ENCODE results near the gene IGF2.

IGF2 gene

GRCh38 chr11:2169626-2170570 is 30.7 kb upstream of the IGF2 start:
- no peak for DNase-seq (ENCODE audit: low read depth in 4 of 4, low spot score in 1 of 4)

- DNase-seq (ENCODE audit: low read depth in 4 of 4, low spot score in 1 of 4), result no peak
Observed at GRCh38 chr11:2169005-2169378, 29.8 kb upstream of the IGF2 start.

- DNase-seq (ENCODE audit: low read depth in 4 of 4, low spot score in 1 of 4), result no peak
Observed at GRCh38 chr11:2168286-2169004, 29.3 kb upstream of the IGF2 start.

GRCh38 chr11:2167141-2168045 is 28.2 kb upstream of the IGF2 start:
- DNase-seq (ENCODE audit: low read depth in 4 of 4, low spot score in 1 of 4), result no peak

- DNase-seq (ENCODE audit: low read depth in 4 of 4, low spot score in 1 of 4), result peak in 2 of 4 experiments; percentile 18 to 32
Observed at GRCh38 chr11:2166091-2166851, 27.1 kb upstream of the IGF2 start.

GRCh38 chr11:2165571-2165970 is 26.4 kb upstream of the IGF2 start:
- DNase-seq (ENCODE audit: low read depth in 4 of 4, low spot score in 1 of 4), result no peak

- no peak for DNase-seq (ENCODE audit: low read depth in 4 of 4, low spot score in 1 of 4)
Observed at GRCh38 chr11:2164861-2165555, 25.8 kb upstream of the IGF2 start.

- DNase-seq (ENCODE audit: low read depth in 4 of 4, low spot score in 1 of 4), result no peak
Observed at GRCh38 chr11:2164081-2164480, 24.9 kb upstream of the IGF2 start.

GRCh38 chr11:2163428-2163978 is 24.3 kb upstream of the IGF2 start:
- no peak for DNase-seq (ENCODE audit: low read depth in 4 of 4, low spot score in 1 of 4)

GRCh38 chr11:2160736-2161259 is 21.6 kb upstream of the IGF2 start, which contains the start of gene INS:
Gene INS, minus strand, starts transcription at chr11:2161209. Its CDS starts 238 bp downstream, at chr11:2160971.
- no peak for DNase-seq (ENCODE audit: low read depth in 4 of 4, low spot score in 1 of 4)

GRCh38 chr11:2159536-2160413 is 20.6 kb upstream of the IGF2 start:
- DNase-seq (ENCODE audit: low read depth in 4 of 4, low spot score in 1 of 4), result no peak

- DNase-seq (ENCODE audit: low read depth in 4 of 4, low spot score in 1 of 4), result no peak
Observed at GRCh38 chr11:2158966-2159365, 19.8 kb upstream of the IGF2 start.

- no peak for DNase-seq (ENCODE audit: low read depth in 4 of 4, low spot score in 1 of 4)
Observed at GRCh38 chr11:2158296-2158737, 19.1 kb upstream of the IGF2 start.

GRCh38 chr11:2157294-2158040 is 18.3 kb upstream of the IGF2 start:
- DNase-seq (ENCODE audit: low read depth in 4 of 4, low spot score in 1 of 4), result no peak

GRCh38 chr11:2156416-2157182 is 17.4 kb upstream of the IGF2 start:
- peak in 2 of 4 experiments; percentile 36 to 42 for DNase-seq (ENCODE audit: low read depth in 4 of 4, low spot score in 1 of 4)

GRCh38 chr11:2155511-2155910 is 16.3 kb upstream of the IGF2 start:
- no peak for DNase-seq (ENCODE audit: low read depth in 4 of 4, low spot score in 1 of 4)

- DNase-seq (ENCODE audit: low read depth in 4 of 4, low spot score in 1 of 4), result no peak
Observed at GRCh38 chr11:2154889-2155288, 15.7 kb upstream of the IGF2 start.
